ENCODE data around the gene PRKCSH.
A peak's percentile ranks its signal among the peaks of the same experiment; 100 is the strongest.

PRKCSH gene

DNA sequence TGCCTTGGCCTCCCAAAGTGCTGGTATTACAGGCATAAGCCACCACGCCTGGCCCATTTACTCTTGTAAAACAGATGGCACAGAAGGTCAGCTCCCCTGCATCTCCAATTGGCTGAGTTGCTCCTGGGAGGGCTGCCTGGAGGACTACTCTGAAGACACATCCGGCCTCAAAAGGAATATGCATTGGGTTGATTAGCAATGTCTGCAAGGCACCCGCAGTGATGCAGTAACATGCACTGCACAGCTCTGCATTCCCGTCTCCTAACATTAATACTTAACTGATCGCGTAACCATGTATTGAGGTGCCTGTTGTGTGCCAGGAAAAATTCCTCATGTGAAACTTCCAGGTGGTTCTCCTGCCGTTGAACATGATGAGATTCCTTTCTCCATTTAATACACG is 40.4 kb downstream of the PRKCSH start:
- no peak for DNase-seq (ENCODE audit: low read depth in 2 of 2)

DNA sequence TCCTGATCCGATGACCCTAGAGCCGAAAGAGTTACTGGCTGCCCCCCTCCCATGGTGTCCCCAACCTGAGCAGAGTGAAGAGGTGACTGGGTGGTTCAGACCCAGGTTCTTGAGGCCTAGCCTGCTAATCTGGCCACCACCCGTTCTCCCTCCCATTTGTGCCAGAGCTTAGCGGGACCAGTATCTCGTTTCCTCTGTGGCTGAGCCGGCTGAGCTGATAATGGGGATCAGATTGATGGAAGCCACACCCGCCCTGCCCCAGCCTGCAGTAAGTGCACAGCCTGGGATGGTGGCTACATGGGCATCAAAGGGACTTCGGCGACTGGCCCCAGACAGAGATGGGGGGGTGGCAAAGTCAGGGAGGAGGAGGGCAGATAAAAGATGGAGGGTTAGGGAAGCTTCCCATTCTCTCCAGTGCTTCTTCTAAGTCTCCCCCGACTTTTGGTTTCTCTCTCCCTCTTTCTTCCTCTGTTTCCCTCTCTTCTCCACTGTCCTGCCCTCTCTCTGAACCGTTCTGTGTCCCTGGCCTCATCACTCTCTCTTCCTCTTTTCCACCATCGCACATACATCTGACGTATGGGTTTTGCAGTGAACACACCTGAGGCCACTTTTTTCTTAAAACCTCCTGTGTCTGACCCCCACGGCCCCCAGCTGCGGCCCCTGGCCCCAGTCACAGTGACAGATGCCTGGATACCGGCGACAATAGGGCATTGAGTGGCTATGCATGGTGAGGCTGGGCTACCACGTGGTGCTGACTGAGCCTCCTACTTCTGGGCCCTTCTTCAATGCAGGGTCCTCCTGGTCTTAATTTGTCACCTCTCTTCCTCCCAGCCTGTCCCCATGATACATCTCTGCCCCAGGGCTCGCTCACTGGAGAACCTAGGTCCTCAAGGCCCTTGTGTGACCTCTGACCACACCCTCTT is 43.0 kb downstream of the PRKCSH start:
- no peak for DNase-seq (ENCODE audit: low read depth in 2 of 2)

DNA sequence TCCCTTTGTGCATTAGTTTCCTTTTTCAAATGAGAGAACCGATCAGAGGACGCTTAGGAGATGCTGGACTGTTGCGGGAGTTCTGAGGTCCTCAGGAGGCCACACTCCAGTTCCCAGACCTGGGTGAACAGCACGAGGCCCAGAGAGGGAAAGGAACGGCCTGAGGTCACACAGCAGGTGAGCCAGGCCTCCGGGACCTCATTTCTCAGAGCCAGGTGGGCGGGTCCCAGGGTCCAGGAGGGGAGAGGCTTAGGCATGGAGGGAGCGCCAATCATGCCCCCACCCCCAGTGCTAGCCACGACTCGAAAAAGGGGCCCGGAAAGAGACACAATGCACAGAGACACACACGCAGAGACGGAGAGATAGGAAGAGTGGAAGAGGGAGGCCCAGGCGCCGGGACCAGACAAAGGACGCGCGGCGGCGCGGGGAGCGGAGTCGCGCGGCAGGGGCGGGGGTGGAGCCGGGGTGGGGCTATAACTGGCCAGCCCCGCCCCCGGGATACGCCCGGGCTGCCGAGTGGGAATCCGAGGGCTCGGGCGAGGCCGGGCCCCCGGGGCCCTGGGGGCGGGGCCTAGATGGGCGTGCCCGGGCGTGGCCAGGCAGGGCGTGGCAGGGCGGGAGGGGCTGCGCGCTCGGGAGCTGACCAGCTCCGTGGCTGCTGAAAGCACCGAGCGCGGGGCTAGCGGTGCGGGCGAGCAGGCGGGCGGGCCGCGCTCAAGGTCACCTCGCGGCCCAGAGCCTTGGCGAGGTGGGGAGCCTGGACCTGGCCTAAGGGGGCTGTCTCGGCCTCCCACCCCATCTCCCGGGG is 43.9 kb downstream of the PRKCSH start:
- no peak for DNase-seq (ENCODE audit: low read depth in 2 of 2)

DNA sequence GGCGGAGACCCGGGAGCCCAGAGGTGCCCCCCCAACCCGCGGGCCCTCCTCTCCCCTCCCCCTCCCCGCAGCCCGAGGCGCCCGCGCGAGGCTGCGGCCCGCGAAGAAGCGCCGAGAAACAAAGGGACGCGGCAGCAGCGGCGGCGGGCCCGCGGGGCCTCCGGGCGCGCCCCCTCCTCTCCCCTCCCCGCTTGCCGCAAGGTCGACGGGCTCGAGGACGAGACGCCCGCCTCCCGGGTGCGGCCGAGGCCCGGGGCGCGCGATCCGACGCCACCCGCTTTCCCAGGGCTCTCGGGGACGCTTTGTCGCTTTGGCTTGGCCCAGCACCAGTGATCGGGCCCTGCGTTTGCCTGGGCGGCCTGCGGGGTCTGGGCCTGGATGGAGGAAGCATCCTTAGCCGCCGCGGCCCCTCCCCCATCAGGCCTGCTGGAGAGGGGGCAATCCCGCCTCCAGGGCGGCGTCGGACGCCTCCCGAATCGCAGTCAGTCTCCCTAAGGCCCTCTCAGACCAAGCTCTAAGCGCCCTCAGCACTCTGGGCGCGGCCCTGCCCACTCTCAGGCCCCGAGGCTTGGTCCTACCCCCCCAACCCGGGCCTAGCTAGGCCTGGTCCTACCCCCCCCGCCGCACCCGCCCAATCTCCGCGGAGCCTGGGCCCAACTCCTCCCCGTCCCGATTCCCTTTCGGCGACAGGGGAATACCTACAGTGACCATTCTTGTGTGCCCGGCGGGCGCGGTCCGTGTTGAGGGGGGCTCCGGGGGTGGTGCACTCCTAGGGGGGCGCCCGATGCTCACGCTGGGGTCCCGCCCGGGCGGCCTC is 44.7 kb downstream of the PRKCSH start:
- DNase-seq (ENCODE audit: low read depth in 2 of 2): no peak

DNA sequence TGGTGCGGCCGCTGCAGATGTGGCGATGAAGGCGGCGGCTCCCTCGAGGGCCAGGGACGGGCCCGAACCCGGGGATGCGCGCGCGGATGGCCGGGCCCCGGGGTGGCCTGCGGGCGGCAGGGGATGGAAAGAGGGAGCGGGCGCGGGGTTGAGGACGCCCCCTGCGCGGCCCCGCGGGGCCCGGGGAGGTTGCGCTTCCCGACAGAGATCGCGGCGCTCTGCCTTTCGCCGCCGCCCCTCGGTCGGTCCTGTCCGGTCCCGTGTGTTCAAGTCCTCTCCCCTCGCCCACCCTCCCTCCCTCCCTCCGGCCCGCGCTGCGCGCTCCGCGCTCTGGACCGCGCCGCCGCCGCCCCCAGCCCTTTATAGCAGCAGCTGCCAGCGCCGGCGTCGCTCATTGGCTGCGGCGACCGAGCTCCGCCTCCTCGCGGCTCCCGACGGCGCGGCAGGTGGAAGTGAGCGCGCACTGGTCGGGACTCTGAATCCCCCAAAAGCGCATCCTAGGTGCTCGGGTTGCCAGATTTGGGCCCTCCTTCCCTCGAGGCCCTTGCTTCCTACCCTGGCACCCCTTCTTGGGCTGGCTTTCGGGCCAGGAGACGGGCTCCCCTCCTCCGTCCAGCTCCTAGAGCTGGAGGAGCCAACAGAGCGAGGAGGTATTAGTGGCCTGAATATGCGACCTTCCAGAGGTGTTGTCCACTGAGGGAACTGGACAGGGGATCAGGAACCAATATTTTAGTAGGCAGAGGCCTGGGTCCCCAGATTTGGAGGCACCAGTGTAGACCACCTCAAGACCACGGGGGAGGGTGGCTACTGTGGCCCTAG is 45.5 kb downstream of the PRKCSH start, which contains the start of gene ELAVL3:
ELAVL3 (minus strand) TSS at position 332 of the 819 bp plus-strand sequence. CDS start 438 bp downstream, outside the sequence.
- DNase-seq (ENCODE audit: low read depth in 2 of 2): no peak

DNA sequence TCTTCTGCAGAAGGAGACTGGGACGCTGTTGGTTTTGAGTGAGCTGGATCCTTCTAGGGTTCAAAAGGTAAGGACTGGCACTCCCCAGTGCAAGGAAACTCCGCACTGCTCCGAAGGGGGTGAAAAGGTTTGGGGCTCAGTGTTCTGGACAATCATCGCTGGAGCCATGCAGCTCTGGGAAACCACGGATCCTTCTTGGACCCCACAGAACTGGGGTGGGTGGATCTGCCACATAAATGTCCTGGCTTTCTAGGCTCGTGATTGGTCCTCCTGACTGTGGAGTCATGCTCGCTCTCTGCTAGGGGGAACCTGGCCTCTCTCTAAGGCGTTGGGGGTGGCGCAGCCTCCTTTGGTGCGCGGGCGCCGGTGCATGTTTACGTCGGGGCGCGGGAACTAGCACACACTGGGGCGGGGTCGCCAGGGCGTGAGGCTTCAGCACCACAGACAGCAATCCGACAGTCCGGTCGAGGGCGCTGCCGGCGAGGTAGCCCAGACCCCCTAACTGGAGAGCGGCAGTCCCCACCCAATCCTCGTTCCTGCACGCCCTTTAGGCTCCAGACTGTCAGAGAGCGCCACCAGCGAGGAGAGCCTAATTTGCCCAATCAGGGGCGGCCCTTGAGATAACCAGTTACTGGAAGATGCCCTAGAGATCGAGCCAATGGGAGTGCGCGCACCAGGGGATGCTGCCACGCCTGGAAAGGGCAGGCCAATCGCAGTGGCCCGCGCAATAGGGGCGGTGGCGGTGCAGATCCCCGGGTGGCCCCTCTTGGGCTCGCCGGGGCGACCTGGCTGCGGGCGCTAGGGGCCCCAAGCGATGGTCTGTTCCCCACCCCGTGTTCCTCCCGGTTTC is 46.3 kb downstream of the PRKCSH start:
- peak; percentile 47 to 62 for DNase-seq (ENCODE audit: low read depth in 2 of 2)

DNA sequence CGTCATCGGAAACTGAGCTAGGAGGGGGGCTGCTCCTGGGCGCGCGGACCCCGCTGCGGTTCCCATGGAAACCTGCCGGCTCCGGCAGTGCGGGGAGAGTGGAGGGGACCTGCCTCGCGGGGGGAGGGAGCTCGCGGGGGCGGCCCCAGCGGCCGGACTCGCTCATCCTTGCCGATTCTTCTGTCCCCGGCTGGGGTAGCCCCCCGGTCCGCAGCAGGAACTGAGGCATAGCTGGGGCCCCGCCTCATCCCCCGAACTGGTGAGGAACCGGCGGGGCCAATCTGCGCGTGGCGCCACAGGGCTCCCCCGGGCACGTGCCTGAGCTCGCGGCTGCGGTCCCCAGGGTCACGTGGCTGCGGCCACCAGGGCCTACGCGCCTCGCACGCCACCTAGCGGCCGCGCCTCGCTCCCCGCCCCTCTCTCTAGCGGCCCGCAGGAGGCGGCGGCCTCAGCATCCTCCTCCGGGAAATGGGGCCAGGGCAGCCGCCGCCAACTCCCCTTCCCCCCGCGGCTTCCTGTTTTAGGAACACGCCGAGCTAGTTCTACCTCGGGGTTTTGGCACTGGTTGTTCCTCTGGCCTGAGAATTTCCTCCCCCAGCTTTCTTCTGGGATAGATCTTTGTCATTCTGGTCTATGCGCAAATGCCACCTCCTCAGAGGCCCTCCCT is 47.1 kb downstream of the PRKCSH start:
- DNase-seq (ENCODE audit: low read depth in 2 of 2): peak in 1 of 2 experiments; percentile 37

DNA sequence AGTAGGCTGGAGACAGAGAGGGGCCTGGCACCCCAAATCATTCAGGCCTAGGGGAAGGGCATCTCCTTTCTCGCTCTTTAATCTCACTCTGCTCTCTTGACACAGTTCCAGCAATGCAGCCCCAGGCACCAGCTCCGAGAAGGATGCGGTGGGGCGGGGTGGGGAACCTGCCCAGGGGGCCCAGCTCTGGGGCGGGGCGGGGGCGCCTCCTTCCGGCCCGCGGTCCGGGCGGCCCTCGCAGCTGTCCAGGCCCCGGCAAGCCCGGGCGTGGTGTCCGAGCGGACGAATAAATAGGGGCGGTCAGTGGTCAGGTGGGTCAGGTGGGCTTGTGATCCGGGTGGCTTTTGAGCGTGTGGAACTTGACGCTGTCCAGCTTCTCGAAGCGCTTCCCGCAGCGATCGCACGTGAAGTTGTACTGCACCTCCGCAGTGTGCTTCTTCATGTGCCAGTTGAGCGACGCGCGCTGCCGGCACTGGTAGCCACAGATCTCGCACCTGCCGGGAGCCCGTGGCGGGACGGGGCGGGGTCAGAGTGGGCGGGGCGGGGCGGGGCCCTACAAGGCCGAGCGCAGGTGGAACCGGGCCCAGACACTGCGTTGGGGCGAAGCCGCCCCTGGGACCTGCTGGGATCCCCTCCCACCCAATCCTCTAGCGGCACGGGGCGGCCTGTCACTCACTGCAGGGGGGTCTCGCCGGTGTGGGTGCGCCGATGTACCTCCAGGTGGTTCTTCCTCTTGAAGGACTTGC is 48.1 kb downstream of the PRKCSH start:
- no peak for DNase-seq (ENCODE audit: low read depth in 2 of 2)

DNA sequence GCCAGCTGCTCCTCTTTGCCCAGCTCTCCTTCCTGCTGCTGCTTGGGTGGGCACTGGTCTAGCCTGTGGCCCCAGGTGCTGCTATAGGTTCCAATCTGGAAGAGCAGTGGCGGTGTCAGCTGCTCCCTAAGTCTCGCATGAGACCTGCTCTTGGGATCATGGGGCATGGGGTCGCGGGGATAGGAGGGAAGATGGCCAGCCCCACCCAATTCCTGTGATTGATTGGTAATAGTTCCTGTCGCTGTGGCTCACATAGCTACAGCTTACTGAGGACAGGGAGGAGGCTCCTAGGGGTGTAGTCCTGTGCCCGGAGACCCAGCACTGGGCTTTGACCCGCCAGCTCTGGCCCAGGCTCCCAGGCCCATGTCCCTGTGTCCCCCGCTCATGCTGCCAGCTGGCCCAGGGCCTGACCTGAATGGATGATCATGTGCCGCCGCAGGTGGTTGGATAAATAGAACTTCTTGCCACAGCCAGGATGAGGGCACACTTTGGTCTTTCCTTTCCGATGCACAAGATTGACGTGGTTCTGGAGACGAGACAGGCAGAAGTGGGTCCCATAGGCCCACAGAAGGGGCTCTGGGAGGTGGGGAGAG is 49.9 kb downstream of the PRKCSH start:
- DNase-seq (ENCODE audit: low read depth in 2 of 2): no peak

DNA sequence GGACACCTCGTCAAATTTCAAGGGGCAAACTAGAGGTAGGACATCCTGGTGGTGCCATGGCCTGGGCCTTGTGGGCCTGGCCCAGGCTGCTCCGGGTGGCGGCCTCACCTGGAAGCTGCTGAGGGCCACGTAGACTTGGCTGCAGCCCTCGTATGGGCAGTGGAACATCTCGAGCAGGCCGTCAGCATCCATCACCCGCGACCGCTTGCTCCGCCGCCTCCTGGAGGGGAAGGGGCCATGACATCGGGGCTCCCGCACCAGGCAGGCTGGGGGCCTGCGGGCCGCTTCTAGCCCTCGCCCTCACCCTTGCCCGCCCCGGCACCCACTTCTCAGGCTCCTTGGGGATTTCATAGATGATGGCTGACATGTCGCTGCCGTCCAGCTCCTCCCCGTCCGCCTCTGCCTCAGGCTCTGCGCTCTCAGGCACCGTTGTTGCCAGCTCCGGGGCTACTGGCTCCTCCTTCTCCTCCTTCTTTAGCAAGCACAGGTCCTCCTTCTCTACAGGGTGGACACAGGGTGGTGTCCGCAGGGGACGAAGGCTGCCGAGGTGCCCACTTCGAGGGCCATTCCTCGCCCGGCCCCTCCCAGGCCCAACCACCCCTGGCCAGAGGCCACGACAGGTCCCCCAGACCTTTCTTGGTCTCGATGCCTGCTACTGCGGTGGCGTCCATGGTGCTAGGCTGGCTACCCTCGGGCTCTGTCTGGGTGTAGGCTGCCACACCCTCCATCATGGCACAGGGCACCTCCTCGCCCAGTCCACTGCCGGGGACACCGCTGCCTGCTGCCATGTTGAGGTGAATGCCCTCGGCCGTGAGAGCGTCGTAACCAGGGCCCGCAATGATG is 51.4 kb downstream of the PRKCSH start:
- DNase-seq (ENCODE audit: low read depth in 2 of 2): no peak

DNA sequence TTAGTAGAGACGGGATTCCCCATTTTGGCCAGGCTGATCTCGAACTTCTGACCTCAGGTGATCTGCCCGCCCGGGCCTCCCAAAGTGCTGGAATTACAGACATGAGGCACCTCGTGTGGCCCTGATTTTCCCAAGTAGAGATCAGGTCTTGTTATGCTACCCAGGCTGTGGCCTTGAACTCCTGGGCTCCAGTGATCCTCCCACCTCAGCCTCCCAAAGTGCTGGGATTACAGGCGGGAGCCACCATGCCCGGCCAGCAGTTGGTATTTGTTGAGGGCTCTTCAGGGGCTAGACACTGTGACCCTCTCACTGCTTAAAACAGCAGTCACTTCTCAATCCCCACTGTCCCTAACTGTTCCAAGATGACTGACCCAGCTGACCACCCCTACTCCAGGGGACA is 53.9 kb downstream of the PRKCSH start:
- no peak for DNase-seq (ENCODE audit: low read depth in 2 of 2)

DNA sequence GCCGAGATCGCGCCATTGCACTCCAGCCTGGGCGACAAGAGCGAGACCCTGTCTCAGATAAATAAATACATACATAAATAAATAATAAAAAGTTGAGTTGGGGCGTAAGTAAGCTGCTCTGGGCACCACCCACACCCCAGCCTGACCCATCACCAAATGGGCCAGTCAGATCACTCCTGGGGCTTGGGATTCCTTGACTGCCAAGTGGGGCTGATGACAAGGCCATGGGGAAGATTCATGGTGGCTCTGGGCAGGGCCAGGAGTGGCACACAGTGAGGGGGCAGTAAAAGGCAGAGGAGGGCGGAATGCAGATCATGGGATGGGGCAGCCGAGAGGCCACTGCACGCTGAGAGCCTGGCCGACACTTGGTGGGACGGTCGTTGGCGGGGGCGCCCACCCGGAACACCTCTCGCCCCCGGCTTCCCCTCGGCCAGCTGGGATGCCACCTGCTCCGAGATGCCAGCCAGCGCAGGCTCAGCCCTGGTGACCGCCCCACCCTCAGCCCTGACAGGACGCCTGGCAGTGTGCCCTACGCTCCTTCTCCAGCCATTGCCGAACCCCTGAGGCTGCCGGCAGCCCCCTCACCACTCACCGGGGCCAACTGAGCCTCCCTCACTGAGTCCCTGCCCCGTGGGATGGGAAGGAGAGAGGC is 59.3 kb downstream of the PRKCSH start:
- no peak for DNase-seq (ENCODE audit: low read depth in 2 of 2)

DNA sequence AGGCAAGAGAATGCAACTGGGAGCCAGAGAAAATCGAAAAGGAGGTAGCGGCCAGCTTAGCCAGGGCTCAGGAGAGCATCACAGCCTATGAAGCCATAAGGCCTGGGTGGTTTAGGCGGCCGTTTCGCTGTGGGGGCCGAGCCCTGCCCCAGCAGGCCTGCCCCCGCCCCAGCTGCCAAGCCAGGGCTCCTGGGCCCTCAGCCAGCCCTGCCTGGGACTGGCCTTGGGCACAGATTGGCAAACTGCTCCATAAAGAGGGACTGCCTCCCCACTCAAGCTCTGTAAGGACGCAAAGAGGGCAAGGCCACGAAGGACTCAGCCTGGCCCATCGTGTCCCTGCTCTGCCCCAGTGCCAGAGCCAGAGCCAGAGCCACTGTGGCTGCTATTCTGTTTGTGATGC is 60.0 kb downstream of the PRKCSH start:
- no peak for DNase-seq (ENCODE audit: low read depth in 2 of 2)

DNA sequence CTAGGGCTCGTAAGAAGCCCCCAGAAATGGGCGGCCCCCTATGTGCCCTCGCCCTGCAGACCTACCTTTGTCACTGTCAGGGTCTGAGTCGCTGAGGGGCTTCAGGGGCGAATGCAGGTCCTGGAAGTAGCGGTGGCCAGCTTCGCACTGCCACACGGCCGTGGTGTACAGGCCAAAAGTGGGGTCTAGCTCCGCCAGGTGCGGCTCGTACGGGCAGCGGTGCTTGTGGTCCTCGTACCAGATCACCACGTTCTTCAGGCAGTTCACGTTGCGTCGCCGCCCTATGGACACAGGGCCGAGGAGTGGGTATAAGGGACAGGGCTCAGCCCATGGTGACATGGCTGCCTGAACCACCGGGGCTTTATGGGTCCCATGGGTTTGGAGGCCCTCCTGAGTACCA is 60.5 kb downstream of the PRKCSH start:
- DNase-seq (ENCODE audit: low read depth in 2 of 2): no peak

DNA sequence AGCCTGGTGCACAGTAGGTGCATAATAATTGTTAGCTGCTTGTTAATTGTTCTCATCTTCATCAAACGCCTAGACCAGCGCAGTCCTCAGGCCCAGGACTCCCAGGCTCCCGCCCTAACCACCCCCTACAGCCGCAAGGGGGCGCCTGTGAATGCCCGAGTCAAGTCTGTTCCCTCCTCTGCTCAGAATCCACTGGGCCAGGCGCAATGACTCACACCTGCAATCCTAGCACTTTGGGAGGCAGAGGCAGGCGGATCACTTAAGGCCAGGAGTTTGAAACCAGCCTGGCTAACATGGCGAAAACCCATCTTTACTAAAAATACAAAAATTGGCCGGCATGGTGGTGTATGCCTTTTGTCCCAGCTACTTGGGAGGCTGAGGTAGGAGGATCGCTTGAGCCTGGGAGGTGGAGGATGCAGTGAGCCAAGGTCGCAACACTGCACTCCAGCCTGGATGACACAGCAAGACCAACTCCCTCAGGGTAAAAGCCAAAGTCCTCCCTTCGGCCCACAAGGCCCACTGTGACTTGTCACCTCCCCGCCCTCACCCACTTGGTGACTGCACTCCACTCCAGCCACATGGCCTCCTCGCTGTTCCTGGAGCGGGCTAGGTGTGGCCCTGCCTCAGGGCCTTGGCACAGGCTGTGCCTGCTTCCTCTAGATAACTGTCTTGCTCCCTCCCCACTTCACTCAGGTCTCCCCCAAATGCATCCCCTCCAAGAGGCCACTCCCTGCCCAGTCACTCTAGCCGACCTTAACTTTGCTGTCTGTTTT is 61.1 kb downstream of the PRKCSH start:
- DNase-seq (ENCODE audit: low read depth in 2 of 2): peak in 1 of 2 experiments; percentile 43

DNA sequence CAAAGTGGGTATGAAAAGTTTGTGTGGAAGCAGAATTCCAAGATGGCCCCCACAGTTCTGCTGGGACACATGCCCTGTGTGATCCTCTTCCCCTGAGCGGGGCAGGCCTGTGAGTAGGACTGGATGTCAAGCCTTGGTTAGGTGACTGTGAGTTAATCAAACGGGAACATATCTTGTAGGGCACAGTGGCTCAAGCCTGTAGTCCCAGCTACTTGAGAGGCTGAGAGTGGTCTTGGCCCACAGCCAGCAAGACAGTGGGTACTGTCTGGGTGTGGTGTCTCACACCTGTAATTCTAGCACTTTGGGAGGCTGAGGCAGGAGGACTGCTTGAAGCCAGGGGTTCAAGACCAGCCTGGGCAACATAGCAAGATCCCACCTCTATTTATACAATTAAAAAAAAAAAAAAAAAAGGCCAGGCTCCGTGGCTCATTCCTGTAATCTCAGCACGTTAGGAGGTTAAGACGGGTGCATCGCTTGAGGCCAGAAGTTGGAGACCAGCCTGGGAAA is 63.8 kb downstream of the PRKCSH start:
- DNase-seq (ENCODE audit: low read depth in 2 of 2): no peak
